ENCODE measurements around the gene STK11IP. TPM values are rescaled to one million over a fixed set of nuclear protein-coding genes. Genes with fewer than 3 reads are reported as not detected.

STK11IP gene
- total RNA-seq, 1 donor from 2014 or later, result 18.7 TPM

- peak; percentile 13 for DNase-seq (ENCODE audit: low read depth)
These were observed 58.9 kb downstream of the STK11IP start for GRCh38 chr2:219656526-219656925.

GRCh38 chr2:219658196-219658846 lies 60.7 kb downstream of the STK11IP start:
- no peak for DNase-seq (ENCODE audit: low read depth)

- DNase-seq (ENCODE audit: low read depth), result no peak
These were observed 61.2 kb downstream of the STK11IP start for GRCh38 chr2:219658874-219659273.

- peak; percentile 85 for DNase-seq (ENCODE audit: low read depth)
These were observed 63.7 kb downstream of the STK11IP start for GRCh38 chr2:219661197-219661954.

GRCh38 chr2:219661955-219662395 lies 64.3 kb downstream of the STK11IP start:
- DNase-seq (ENCODE audit: low read depth), result peak; percentile 94

- DNase-seq (ENCODE audit: low read depth), result peak; percentile 83
These were observed 64.9 kb downstream of the STK11IP start for GRCh38 chr2:219662566-219662965.

GRCh38 chr2:219663116-219663762 lies 65.6 kb downstream of the STK11IP start:
- no peak for DNase-seq (ENCODE audit: low read depth)

GRCh38 chr2:219664041-219664440 lies 66.4 kb downstream of the STK11IP start:
- DNase-seq (ENCODE audit: low read depth), result no peak

- DNase-seq (ENCODE audit: low read depth), result no peak
These were observed 67.3 kb downstream of the STK11IP start for GRCh38 chr2:219664944-219665343.

- no peak for DNase-seq (ENCODE audit: low read depth)
These were observed 68.3 kb downstream of the STK11IP start for GRCh38 chr2:219665926-219666325.

Other genes starting within 250 kb of the STK11IP start
- 53.1 and 61.0 TPM in 2 replicates for gene DNPEP, start 209.9 kb upstream of the STK11IP start, total RNA-seq
- 0.30 and 0.69 TPM in 2 replicates for gene DES, start 179.5 kb upstream of the STK11IP start, total RNA-seq
- 2.3 and 10.8 TPM in 2 replicates for gene SPEG, start 163.0 kb upstream of the STK11IP start, total RNA-seq
- gene GMPPA, start 99.0 kb upstream of the STK11IP start, total RNA-seq, result 32.0 and 43.2 TPM in 2 replicates
- gene ASIC4, start 83.4 kb upstream of the STK11IP start, total RNA-seq, result not detected in 2 replicates
- 73.8 and 136 TPM in 2 replicates for gene CHPF, start 54.0 kb upstream of the STK11IP start, total RNA-seq
- gene TMEM198, start 53.8 kb upstream of the STK11IP start, total RNA-seq, result 1.6 and 2.2 TPM in 2 replicates
- gene OBSL1, start 26.3 kb upstream of the STK11IP start, total RNA-seq, result 20.8 and 145 TPM in 2 replicates
- 0.70 TPM in 1 of 2 replicates, not detected in the other for gene INHA, start 25.5 kb upstream of the STK11IP start, total RNA-seq
- gene SLC4A3, start 29.8 kb downstream of the STK11IP start, total RNA-seq, result 3.5 and 10.1 TPM in 2 replicates